GM19239 (cell line): ENCODE results near the gene UBE2U.
"Not testable (repeated sequence)": the region's sequence is repeated elsewhere in the genome, so short reads cannot be mapped to it uniquely, and the experiment has no call there.

ENCODE experiments used
- DNase-seq: peaks from one replicate; pipeline ENCODE4 v3.0.0; 2011; ENCODE audit warnings: low spot score; ENCODE audit not compliant: insufficient read length
- FAIRE-seq: peaks from 2 replicates; lab custom pipeline; 2011; peaks lifted over from hg19 to GRCh38; lab: Jason Lieb, UNC

The UBE2U gene

DNA sequence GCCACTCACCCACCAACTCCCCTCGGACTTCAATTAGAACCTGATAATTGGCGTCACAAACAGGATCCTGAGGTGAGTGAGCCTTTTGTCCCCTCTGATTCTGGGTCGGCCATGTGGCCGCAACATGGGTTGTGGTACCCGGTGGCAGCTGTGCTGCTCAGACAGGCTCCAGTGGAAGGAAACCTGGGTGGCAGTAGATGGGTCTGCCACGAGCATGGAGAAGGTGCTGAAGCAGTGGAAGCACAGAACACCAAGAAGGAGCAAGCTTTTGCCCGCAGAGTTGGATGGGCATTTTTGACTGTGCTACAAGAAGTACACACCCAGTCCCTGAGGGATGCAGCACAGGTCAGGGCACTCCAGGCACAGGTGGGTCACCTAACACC is 16.5 kb upstream of the UBE2U start:
- DNase-seq = no peak
- no peak for FAIRE-seq

DNA sequence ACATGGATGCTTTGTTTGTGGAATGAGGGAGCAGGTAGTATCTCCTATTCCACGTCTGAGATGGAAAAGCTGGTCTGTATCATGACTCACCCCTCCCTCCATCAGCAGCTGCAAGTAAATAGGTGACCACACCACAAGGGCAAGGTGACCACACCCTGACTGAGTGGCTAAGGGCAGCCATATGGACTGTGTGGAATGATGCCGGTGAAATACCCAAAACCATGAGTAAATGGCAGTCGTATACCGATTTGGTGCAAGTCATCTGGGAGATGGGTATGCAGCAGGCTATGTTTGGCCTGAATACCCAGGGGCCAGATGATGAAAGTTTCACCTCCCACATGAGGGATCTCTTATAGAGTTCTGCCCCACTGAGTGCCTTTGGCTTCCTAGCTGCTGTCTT is 15.8 kb upstream of the UBE2U start:
- DNase-seq (no peak), FAIRE-seq (no peak)

DNA sequence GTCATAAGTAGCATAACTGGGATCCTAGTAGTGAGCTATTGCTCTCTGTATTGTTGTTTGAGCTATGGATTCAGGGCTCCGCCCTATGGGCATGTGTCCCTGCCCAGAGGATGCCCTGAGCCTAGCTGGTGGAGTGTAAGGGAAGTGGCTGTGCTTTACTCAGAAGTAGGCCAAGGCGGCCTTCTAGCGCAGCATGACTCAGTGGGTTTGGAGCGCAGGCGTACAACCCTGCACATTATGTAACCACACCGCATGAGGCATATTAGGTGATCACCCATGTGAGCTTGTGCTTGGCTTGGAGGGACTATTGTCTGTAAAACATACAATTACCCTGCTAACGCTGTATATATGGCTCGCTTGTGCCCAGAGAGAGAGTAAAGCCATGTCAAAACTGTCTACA is 11.1 kb upstream of the UBE2U start:
- FAIRE-seq (no peak), DNase-seq (no peak)

DNA sequence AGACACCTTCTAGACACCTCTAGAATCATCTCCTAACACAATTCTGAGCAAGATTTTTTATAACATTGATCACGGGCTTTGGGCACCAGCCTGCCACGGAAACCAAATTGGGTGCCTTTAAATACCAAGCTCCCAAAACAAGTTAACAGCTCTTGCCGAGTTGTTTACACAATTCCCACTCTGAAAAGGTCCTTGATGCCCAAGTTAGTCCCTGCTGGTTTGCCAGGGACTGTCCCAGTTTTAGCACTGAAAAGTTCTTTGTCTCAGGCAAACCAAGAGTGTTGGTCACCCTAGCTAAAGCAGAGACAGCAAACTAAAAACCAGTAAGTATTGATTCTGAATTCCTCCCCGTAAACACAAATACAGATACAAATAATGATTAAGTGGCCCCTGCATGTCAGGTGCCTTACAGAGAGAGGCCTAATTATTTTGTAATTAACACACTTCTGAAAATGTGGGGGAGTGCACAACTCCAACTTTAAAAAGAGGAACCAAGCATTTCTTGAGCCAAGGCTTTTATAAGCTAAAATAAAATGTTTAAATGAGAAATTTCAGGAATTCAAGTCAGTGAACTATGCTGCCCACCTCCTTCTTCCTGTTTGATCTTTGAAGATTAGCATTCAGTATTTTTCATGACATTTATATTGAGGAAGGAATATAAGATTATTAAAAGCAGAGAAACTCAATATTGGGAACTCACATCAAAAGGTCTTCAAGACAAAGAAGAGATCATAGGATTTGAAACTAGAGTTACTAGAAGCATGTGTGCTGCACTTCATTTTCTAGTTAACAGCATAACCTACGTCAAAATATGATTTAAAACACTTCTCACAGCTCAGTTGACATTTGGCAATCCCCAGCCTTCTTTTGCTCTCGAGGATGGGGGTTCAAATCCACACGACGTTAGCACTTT is 9.0 kb upstream of the UBE2U start:
- no peak for FAIRE-seq
- DNase-seq = no peak

DNA sequence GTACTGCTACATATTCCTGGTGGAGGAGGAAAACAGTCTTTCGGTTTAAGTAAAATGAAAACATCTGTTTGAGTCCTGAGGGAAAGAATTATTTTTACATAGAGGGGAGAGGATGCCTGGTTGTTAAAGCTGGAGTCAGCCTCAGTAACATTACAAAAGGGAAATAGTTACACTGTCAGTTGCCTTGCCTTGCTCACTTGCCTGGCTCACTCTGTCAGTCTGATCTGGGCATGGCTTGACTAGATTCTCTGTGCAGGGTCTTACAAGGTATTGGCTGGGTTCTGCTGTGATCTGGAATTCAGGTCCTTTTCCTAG is 8.4 kb upstream of the UBE2U start:
- no peak for FAIRE-seq

DNA sequence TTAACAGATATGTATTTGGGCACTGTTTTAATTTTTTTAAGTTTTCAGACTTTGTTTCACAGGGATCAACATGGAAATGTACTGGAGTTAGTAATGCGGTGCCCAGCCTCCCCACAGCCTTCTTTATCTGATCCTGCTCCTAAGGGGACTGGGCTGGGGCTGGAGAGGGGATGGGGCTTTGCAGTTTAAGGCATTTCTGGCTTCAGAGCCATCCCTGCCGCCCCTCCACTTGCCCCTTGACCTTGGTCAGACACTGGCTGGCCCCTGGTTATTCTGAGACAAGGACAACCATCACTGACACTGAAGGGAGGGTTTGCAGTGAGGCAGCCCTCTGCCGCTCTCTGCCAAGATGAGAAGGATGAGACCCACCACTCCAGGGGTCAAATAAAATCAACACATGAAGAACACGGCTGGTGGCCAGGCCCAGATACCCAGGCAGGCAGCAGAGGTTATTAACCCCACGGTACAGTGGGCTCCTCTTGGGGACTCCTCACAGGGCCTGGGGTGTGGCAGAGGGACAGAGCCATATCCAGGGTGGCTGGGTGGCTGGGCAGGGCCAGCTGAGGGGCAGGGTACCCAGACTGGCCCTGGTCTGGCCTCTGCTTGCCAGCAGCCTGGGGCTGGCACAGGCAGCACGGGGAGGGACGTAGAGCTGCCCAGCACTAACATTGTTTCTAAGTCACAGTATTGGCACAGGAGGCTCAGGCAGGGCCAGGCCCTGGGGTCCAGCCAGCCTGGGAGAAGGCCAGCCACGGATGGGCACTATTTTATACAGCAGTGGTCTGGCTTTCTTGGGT is 7.2 kb upstream of the UBE2U start:
- no peak for FAIRE-seq
- no peak for DNase-seq

More for the DNA sequence above, 8.4 kb upstream of the UBE2U start:
- no peak for DNase-seq

DNA sequence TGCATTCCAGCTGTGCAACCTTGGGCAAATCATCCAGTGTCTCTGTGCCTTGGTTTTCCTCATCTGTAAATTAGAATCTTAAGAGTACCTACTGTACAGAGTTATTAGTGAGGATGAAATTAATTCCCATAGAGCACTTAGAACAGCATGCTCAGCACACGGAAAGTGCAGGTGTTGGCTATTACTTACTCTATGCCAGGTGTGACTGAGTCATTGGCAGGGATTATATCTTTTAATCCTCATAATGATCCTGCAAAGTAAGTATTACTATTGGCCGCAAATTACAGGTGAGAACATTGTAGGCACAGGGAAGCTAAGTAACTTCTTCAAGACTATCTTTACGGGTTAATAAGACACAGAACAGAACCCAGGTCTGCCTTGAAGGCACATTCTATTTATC is 6.3 kb upstream of the UBE2U start:
- no peak for FAIRE-seq
- no peak for DNase-seq

DNA sequence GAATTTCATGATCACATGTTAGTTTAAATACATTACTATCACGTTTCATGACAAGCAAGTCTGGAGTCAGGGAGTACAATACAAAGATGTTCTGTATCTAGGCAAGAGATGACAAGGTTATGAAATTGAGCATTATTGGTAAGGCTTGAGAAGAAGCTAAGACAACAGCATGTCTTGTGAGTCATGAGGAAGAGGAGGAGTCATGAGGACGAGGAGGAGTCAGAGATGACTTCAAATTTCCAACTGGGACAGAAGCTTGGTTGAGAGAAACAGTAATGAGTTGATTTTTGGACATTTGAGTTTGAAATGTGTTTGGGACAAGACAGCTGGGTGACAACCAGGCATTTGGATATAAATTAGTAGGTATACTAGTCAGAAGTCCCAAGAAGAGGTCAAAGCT is 4.3 kb upstream of the UBE2U start:
- no peak for FAIRE-seq
- no peak for DNase-seq

DNA sequence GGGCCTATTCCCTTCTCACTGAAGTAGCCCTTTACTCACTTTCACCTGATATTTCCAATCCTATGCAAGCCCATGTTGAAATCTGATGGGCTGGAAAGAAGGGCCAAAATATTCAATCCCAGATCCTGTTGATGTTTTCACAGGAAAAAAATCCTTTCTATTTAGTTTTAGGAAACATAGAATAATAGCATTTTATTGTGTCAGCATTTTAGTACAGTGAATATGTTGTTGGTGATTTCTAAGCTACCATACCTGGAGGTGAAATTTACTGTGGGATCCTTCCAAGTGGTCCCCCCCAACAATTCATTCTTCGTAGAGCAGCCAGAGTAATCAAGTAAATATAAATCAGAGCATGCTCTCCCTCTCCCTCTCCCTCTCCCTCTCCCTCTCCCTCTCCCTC is 3.4 kb upstream of the UBE2U start:
- FAIRE-seq (no peak), DNase-seq (no peak)

DNA sequence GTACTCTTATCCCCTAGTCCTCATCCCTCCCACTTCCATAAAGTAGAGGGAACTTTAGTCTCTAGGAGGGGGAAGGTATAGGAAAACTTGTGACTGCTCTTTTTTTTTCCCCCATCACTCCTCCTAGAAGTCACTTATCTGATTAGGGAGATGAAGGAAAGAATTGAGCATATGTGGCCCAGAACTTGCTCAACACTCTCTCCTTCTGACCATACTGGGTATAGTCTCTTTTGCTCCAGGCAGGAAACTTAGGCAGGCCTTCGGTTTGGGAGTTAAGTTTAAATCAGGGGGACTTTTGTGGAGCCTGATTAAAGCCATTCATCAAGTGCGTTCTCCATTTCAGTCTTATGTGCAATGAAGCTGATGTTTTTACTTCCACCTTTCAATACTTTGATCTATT is 5.8 kb downstream of the UBE2U start:
- DNase-seq (no peak), FAIRE-seq (no peak)

DNA sequence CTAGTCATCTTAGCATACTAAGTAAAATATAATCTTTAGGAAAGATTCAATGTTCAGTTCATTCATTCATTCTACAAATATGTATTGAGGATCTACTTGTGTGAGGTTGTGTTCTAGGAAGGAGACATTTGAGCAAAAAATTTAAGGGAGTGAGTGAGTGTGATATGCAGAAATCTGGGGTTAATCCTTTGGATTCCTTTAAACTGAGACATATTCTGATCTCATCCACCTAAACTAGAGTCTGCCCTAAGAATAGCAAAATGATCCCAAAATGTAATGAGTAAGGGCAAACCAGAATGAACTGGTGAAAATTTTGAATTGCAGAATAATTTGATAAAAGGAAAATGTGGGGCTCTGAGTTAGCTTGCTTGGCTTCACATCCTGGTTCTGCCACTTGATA is 8.6 kb downstream of the UBE2U start:
- FAIRE-seq (no peak), DNase-seq (no peak)

DNA sequence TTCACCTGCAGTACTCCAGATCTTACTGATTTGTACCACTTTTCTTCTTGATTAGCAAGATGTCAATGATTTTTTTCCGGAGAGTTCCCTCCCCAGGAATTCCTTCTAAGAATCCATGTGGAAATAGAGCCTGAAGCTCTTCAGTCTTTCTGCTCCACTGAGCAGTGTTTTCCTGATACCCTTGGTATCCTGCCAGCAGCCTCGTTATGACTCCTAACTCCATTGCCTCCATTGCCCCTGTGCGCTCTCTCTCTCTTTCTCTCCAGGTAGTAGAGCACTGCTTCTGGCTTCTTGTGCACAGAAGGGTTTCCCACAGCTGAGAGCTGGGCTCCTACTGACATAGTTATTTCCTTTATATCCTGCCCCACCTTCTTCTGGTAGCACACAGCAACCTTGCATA is 12.2 kb downstream of the UBE2U start:
- no peak for DNase-seq
- no peak for FAIRE-seq

DNA sequence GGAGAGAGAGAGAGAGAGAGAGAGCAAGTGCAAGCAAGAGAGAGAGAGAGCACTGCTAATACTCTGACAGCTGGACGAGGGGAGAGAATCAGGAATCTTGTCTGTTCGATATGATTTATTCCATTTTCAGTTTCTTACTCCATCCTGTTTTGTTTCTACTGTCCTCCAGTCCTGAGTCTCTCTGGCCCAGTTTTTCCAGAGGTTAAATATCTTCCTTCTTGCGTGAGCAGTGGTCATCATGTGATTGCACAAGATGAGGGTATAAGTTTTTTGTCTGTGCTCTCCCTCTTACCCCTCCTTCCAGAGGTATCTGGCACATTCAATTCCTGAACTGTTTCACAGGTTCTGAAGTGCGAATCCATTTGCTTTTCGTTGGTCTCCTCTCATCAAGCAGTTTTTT is 16.8 kb downstream of the UBE2U start:
- FAIRE-seq = no peak
- no peak for DNase-seq

DNA sequence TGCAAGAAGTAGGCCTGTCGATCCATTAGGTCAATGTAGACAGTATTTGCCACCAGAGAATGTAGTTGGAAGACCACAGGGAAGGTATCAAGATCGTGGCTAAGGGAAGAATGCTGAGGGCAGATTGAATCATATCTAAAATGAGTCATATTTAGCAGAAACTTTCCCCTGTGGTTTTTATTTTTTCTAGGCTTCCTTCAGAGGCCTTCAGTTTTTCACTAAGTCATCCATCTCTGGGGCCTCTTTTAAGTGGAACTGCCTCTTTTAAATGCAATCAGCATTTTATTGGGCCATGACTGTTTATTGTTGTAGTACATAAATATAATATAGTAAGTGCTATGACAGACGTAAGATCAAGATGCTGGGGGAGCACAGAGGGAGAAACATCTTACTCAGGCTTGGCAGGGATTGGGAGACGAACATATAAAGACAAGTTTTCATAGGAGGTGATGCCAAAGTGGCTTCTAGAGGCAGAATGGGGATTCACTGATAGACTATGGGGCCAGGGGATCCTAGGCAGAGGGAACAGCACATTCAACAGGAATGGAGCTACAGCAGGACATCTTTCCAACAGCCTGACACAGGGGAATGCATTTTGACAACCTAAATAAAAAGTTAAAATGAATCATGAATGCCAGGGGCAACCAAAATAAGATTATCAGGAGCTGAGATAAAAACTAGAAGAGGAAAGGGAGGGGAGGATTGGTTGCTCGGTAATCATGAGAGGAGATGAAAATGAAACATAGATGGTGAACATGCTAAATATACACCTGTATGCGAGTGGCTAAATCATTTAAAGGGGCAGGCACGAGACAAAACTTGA is 20.1 kb downstream of the UBE2U start:
- FAIRE-seq (no peak), DNase-seq (no peak)

DNA sequence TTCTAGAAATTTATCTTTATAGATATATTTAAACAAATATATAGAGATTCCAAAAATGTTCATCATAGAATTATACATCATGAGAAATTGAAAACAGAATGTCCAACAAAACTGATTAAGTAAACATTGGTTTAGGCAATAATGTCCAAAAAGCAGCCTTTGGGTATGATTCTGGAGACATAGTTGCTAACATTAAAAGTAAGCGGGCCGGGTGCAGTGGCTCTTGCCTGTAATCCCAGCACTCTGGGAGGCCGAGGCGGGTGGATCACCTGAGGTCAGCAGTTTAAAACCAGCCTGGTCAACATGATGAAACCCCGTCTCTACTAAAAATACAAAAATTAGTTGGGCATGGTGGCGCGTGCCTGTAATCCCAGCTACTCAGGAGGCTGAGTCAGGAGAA is 20.8 kb downstream of the UBE2U start:
- not testable (repeated sequence) for DNase-seq, FAIRE-seq

DNA sequence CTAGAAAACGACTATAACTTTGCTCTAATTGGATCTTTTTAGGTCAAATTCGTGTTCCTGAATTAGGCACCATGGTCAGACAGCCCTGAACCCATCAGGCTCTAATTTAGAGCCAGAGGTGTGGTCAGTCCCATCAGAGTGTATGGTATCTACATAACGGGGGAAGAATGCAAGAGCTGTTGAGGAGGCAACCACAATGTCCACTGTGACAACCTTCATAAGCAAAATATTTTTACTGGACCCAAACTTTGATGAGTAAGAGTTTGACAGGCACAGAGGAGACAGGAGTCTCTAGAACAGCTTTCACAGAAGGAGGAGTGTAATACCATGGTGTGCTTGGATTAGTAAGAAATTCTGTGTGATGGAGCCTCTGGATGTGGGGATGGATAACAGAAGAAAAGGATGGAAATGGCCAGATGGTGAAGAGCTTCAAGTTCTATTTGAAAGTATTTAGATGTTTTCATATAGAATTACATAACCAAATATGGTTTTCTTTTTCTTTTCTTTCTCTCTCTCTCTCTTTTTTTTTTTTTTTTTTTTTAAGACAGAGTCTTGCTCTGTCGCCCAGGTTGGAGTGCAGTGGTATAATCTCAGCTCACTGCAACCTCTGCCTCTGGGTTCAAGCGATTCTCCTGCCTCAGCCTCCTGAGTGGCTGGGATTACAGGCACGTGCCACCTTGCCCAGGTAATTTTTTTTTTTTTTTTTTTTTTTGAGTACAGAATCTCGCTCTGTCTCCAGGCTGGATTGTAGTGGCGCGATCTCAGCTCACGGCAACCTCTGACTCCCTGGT is 24.9 kb downstream of the UBE2U start:
- FAIRE-seq = no peak
- no peak for DNase-seq

DNA sequence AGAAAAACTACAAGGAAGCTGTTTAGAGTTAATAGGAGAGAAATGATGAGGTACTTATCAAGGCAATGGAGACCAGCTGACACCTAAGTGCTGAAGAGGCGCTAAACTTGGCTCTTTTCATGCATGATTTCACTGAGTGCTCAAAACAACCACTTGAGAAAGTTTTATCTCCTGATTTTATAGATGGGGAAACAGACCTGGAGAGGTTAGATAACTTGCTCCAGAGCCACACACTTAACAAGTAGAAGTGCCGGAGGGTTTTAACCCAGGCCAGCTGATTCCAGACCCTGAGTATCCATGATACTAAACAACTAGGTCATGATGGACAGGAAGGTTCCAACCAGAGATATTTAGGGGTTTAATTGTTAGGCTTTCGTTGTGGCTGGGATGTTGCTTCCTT is 25.9 kb downstream of the UBE2U start:
- FAIRE-seq (no peak), DNase-seq (no peak)

DNA sequence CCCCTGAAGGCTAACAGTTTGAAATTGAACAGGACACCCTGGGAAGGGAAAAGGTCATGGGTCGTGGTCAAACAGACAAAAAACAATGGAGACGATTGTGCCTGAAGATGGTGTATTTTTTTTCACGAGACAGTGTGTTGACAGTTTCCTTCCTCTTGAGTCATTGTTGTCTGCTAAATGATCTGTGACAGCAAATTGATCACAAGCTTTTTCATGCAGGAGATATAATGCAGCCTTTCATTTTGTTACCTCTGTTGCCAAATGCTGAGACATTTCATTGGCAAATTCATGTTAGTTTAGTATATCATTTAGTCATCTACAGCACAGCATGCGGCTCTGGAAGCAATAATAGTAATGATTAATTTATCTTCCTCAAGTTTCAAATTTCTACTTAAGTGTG is 27.7 kb downstream of the UBE2U start:
- FAIRE-seq (no peak), DNase-seq (no peak)

DNA sequence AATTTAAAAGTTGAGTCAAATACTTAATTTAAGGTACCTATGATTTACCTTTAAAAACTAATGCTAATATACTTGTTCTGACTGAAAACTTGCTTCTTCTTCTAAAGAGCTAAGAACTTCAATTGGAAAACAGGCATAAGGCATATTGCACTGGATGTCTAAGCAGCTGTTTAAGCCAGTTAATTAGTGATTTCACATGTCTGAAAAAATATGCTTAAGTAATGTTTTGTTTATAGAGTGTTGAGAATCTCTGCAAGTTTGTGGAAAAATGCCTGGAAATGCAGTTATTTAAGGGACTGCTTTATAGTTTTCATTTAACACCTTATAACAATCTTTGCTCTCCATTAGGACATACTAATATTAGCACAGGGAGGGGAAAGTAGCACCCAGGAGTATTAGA is 28.2 kb downstream of the UBE2U start:
- FAIRE-seq (no peak), DNase-seq (no peak)

DNA sequence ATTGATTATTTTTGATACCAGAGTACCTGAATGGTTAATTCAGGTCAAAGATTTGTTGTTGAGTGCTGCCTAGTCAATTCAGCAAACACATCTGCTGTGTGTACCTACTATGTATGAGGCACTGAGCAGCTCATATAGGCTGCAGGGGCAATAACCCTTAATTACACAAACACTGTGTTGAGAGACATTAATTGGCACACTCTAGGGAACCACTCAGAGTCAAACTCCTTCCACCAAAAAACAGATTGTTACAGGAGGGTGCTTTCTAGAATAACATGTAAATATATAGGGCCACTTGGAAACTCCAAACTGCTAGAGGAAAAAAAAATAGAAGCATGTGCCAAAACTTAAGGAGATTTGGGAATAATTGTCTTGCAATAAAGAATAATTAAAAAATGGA is 31.3 kb downstream of the UBE2U start:
- DNase-seq (no peak), FAIRE-seq (no peak)
